A172 (cell line): Measurements from ENCODE around the gene CELF2. TPM values are rescaled to one million over a fixed set of nuclear protein-coding genes. Genes with fewer than 3 reads are reported as not detected.

Source experiments
- DNase-seq: peaks from one replicate; pipeline ENCODE4 v3.0.0-alpha.2; 2015; ENCODE audit warnings: low spot score
- total RNA-seq: library from RNA; depleted of rRNA; stranded (reverse); fragments of >200 nt; shearing (Covaris generic); gene quantifications from 2 replicates; pipeline ENCODE4 v1.2.3, GENCODE V29; 2014

The CELF2 gene
- total RNA-seq, 1 experiment from 2014 or later: 0.10 TPM

GRCh38 chr10:11131112-11131639 lies 113.5 kb downstream of the CELF2 start:
- no peak for DNase-seq

GRCh38 chr10:11134411-11134810 lies 116.7 kb downstream of the CELF2 start:
- no peak for DNase-seq

DNA sequence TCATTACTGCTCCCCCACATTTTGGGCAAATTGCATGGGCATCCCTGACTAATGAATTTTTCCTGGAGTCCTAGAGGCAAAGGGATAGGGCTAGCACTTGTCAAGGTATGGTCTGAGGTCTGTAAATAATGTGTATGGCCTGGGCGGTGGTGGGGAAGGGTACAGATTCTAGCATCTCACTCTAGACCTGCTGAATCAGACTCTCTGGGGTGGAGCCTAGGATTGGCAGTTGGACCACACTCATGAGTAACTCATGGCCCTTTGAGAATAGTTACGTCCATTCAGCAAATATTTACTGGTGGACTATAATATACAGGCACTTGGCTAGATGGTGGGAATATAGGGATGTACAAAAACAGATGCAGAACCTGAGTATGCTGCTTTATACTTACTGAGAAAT lies 118.0 kb downstream of the CELF2 start:
- no peak for DNase-seq

DNA sequence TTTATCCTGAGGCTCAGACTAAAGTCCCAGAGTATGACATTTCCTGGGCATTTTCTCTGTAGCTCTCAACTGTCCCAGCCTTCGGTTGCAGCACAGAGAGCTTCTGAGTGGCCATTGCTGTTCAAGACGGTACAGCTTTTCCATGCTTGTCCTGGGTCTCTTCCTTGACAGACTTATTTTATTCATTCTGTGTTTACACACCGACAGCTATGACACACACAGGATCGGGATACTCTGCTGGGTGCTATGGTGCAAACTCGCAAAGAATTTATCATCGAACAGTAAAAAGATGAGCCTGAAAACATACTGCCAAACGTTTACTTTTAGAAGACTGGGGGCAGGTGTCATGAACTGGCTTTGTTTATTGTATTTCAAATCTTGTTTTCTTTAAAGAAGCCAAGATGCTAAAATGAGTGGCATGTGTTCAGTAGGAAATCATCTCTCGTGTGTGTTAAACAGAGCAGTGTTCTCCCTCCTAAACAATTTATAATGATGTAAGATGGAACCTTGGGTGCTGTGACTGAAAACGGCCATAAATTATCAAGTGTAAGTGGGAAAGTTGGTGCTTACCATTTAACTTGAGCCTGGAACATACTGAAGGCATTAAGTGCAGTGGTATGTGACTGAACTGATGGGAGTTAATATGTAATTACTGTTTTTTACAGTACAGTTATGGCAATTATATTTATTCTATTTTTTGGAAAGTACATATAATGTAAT lies 120.8 kb downstream of the CELF2 start:
- DNase-seq: no peak

- no peak for DNase-seq
Measured at GRCh38 chr10:11140963-11141362, 123.3 kb downstream of the CELF2 start.

DNA sequence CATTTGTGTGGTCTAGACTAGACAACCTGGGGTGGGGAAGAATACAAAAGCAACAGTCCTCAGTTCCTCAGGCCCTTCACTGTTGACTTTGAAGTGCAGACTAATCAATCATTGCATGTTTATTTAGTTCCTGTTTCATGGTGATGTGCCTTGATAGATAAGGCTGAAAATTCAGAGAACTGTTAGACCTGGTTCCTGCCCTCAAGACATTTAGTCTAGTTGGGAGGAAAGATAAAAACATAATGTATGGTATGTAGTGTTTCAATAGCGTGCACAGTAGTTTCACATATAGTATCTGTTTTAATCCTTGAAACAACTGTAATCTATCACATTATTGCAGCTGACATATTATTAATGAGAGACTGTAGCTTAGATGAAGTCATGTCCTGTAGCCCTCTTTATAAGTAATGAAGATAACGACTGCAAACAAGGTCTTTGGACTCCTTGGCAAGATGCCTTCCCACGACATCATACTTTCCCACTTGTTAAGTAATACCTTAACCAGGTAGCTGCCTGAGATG lies 124.0 kb downstream of the CELF2 start:
- DNase-seq: no peak

DNA sequence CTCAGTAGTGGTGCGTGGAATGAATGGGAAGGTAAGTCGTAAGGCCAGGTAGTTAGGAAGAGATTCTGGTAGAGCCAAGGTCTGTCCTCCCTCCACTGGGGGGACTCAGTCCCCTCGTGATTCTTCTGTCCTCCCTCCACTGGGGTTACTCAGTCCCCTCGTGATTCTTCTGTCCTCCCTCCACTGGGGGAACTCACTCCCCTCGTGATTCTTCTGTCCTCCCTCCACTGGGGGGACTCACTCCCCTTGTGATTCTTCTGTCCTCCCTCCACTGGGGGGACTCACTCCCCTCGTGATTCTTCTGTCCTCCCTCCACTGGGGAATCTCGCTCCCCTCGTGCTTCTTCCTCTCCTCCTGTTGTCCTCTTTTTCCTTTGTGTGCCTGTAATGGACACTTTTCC lies 125.1 kb downstream of the CELF2 start:
- DNase-seq: no peak

DNA sequence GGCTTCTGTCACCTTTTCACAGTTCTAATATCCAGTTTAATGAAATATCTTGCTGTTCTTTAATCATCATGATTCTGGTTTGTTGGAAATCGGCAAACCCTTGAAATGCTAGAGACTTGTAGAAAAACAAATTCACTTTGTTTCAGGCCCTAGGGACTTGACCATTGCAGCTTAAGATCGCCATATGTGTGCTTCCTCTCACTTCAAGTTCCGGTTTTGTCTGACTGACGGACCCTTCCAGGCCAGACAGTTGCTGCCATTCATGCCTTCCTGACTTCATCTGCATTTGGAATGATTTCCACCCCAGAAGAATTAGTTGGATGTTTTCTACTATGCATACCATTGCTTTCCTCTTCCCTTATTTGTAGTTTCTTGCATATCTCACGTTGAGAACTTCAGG lies 125.6 kb downstream of the CELF2 start:
- no peak for DNase-seq

- DNase-seq: no peak
Measured at GRCh38 chr10:11144626-11145494, 127.2 kb downstream of the CELF2 start.

DNA sequence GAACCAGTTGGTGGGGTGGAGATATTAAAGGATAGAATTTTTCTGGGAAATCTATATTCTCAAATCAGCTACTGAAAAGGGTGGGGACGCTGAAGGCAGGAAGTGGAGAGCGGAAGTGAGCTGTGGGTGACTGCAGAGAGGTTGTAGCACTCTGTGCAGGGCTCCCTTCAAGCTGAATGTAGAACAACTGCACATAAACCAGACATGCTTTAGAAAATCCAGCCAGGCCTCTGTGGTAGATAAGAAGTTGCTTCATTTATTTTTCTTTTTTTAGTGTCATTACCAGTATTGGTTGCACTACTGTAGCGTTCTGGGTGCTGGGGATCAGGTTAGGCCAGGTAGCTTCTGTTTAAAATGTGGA lies 127.8 kb downstream of the CELF2 start:
- DNase-seq: no peak

DNA sequence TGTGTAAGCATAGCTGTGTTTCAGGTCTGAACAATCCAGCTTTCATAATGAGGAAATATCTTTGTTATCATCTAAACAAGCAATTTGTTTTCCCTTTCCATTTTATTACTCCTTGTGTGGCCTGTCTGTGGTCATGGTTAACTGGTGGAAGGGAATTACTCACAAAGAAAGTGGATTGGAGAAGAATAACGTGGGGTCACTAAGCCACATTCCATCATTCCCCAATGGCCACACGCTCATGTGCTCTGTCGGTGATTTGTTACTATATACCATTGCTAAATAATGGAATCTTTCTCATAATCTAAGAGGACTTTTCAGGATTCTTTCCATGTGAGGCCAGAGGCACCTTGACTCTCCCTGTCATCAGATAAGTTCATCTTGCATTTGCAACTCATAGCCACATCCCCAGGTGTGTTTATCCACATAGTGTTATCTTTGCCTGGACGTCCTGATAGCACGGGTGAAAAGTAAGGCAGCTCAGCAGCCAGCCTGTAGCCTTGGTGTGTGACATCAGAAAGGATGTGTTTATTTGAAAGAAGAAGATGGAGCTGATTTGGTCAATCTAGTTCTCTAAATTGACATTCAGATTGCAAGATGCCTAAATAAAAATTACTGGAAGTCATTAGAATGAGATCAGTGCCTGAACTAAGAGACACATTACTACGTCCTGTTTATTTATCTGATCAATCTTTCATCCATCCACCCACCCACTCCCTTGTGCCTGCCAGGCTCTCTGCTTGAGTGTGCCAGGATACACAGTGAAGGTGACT lies 128.9 kb downstream of the CELF2 start:
- no peak for DNase-seq

DNA sequence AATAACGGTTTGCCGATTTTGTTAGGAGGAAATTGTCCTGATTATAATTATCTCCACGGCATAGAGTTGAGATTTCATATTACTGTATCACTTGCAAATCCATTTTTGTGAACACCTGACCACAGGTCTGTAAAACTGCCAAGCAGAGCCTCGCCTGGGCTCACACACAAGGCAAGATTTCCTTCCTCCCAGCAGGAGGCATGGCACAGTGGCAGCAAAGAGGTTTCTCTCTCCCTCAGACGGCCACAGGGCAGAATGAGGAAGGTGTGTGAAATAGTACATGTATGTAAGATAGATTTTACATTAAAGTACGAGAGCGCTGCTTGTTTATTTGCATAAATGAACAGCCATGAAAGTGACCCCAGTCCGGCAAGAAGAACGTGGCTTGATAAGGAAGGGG lies 130.1 kb downstream of the CELF2 start:
- DNase-seq: no peak

DNA sequence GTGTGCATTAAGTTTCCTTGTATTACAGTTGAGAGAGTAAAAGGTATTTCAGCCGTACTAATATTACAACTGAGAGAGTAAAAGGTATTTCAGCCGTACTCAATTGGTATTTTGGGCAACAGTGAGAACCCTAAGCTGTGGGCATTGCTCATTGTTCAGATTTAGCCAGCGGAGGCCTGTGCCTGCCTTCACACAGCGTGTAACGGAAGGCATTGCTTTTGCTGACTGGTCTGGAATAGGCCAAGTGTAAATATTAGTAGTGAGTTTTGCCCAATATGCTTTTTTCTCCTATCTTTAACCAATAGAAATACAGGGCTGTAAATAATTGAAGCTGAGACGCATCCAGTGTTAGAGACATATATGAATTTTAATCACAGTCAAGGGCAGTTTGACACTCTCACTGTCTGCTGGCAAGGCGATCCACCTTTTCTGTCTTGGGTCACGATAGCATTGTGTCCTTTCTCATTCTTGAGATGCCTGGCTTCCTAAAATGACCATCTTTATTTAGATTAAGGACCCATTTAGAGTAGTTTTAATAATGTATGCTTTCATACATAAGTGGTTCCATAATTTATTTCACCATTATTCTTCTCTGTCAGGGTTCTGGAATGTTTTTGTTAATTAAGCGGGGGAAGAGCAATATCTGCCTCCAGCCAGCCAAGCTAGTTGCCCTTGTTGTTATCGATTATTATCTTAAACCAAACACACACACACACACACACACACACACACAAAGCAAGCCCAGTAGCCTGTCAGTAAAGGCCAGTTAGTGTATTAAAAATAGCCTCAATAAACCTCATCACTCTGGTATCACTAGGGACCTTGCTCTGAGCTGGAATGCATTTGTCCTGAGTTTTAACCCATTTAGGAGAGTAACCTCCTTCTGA lies 130.7 kb downstream of the CELF2 start:
- DNase-seq: no peak

GRCh38 chr10:11149807-11150141 lies 132.1 kb downstream of the CELF2 start:
- no peak for DNase-seq

DNA sequence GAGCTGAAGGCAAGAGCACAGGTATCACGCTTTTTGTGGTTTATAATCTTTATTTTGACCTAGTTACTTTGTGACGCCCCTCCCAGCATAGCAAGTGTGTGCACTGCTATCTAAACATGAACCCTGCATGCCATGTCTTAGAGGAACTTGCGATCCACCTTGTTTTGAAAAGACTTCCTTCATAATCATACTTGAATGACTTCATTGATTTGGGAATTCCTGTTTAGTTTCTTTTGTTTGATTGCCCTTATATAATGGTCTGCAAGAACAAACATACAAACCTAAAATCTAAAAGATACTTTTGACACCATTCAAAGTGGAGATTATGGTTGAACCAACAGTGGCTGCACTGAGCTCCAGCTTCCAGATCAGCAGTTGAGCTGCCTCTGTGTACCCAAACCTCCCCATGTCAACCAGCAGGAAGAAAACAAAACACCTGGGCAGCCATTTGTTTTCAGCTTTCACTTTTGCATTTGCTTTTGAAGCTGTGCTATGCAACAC lies 132.6 kb downstream of the CELF2 start:
- no peak for DNase-seq

DNA sequence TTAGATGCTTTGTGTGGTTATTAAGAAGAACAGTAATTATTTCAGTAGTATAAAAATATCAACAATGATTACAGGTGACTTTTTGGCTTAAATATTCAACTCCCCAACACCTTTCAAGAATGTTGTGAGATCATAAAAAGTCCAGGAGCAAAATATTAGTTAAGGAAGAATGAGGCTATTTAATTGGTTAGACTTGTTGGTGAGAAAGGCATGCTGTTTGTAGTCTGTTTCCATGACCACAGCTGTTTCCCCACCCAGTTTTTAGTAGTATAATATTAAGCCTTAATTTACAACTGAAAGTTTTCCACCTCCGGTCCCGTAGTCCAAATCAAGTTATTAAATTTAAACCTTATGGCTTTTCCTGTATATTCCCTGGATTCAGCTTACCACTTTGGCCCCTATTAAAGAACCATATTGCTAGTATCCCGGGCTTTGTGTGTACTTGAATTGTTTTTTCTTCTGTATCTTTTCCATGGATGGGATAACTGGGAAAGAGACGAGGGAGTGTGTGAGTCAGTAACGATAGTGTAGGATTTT lies 133.3 kb downstream of the CELF2 start:
- no peak for DNase-seq

- DNase-seq: no peak
Measured at GRCh38 chr10:11152801-11153200, 135.1 kb downstream of the CELF2 start.

DNA sequence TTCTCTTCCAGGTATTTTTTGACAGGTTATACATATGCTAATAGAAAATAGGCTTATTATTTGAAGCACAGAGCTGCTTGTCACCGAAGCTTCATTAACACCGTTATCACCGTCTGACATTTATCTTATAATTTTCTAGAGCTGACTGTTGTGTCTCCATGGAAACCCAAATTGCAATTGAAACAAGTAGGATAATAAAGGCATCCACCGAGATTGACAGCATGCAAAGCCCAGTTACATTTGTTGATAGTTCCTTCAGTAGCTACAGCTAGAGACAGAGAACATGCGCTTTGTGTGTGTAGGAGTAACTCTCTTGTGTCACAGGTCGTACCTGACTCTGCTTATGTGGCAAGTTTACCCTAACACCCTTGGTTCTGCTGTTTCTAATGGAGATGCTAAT lies 135.6 kb downstream of the CELF2 start:
- DNase-seq: no peak

- no peak for DNase-seq
Measured at GRCh38 chr10:11153766-11154165, 136.1 kb downstream of the CELF2 start.

GRCh38 chr10:11154333-11154732 lies 136.7 kb downstream of the CELF2 start:
- DNase-seq: no peak
